Measurements from ENCODE around the gene COMT.

DNA sequence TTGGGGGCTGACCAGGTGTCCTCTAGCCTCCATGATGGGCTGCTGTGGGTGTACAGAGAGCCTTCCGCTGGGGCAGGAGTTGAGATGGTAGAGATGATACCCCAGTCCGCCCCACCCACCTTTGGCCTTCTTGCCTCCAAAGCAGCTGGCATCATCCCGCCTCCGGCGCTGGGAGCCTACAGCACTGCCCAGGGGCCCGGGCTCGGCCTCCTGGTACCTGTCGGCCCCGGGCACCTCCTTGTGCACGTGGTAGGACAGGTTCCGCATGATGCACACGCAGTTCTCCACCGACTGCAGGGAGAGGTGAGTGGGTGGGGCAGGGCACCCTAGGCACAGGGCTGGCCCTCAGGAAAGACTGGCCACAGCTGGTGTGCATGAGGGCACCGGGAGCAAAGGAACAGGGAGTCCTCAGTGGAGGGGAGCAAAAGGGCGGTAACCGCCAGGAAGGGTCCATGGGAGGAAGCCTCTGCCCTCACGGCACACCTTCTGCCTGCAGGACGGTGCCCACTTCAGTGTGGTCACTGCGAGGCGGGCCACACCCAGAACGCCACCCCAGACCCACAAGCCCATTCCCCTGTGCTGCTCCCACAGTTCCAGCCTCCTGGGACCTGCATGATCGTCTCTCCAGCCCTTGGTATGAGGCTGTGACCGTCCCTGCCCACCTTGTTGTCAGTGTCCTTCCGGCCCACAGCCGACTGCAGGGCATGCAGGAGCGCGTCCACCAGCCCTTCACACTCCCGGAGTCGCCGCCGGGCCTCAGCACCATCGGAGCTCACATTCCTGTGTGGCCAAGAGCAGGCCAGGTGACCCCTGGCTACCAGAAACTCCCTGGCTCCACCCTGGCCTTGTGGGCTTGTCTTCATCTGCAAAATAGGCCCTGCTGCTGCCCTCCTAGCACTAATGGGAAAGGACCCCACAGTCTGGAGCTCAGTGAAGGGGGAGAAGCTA is 36.0 kb downstream of the COMT start:
- TF ChIP-seq, protein P1, sequence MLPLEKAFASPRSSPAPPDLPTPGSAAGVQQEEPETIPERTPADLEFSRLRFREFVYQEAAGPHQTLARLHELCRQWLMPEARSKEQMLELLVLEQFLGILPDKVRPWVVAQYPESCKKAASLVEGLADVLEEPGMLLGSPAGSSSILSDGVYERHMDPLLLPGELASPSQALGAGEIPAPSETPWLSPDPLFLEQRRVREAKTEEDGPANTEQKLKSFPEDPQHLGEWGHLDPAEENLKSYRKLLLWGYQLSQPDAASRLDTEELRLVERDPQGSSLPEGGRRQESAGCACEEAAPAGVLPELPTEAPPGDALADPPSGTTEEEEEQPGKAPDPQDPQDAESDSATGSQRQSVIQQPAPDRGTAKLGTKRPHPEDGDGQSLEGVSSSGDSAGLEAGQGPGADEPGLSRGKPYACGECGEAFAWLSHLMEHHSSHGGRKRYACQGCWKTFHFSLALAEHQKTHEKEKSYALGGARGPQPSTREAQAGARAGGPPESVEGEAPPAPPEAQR (tag by site-specific recombination; IDR thresholded peaks at IDR 0.05): no peak
- TF ChIP-seq, protein P2, sequence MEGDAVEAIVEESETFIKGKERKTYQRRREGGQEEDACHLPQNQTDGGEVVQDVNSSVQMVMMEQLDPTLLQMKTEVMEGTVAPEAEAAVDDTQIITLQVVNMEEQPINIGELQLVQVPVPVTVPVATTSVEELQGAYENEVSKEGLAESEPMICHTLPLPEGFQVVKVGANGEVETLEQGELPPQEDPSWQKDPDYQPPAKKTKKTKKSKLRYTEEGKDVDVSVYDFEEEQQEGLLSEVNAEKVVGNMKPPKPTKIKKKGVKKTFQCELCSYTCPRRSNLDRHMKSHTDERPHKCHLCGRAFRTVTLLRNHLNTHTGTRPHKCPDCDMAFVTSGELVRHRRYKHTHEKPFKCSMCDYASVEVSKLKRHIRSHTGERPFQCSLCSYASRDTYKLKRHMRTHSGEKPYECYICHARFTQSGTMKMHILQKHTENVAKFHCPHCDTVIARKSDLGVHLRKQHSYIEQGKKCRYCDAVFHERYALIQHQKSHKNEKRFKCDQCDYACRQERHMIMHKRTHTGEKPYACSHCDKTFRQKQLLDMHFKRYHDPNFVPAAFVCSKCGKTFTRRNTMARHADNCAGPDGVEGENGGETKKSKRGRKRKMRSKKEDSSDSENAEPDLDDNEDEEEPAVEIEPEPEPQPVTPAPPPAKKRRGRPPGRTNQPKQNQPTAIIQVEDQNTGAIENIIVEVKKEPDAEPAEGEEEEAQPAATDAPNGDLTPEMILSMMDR (tag by site-specific recombination; IDR thresholded peaks at IDR 0.05): no peak
- TF ChIP-seq ZNF600 (tag by site-specific recombination; IDR thresholded peaks at IDR 0.05) (no peak), GFI1B (tag by site-specific recombination; IDR thresholded peaks at IDR 0.05) (no peak), ZNF211 (tag by site-specific recombination; IDR thresholded peaks at IDR 0.05; ENCODE audit: low read depth) (no peak), ZBTB7A (tag by site-specific recombination; IDR thresholded peaks at IDR 0.05; ENCODE audit: low read depth) (no peak), ZBTB49 (tag by site-specific recombination; IDR thresholded peaks at IDR 0.05; ENCODE audit: low read depth) (no peak), ZNF423 (tag by site-specific recombination; IDR thresholded peaks at IDR 0.05) (no peak), ZNF488 (tag by site-specific recombination; IDR thresholded peaks at IDR 0.05) (no peak)
- TF ChIP-seq, protein P3, sequence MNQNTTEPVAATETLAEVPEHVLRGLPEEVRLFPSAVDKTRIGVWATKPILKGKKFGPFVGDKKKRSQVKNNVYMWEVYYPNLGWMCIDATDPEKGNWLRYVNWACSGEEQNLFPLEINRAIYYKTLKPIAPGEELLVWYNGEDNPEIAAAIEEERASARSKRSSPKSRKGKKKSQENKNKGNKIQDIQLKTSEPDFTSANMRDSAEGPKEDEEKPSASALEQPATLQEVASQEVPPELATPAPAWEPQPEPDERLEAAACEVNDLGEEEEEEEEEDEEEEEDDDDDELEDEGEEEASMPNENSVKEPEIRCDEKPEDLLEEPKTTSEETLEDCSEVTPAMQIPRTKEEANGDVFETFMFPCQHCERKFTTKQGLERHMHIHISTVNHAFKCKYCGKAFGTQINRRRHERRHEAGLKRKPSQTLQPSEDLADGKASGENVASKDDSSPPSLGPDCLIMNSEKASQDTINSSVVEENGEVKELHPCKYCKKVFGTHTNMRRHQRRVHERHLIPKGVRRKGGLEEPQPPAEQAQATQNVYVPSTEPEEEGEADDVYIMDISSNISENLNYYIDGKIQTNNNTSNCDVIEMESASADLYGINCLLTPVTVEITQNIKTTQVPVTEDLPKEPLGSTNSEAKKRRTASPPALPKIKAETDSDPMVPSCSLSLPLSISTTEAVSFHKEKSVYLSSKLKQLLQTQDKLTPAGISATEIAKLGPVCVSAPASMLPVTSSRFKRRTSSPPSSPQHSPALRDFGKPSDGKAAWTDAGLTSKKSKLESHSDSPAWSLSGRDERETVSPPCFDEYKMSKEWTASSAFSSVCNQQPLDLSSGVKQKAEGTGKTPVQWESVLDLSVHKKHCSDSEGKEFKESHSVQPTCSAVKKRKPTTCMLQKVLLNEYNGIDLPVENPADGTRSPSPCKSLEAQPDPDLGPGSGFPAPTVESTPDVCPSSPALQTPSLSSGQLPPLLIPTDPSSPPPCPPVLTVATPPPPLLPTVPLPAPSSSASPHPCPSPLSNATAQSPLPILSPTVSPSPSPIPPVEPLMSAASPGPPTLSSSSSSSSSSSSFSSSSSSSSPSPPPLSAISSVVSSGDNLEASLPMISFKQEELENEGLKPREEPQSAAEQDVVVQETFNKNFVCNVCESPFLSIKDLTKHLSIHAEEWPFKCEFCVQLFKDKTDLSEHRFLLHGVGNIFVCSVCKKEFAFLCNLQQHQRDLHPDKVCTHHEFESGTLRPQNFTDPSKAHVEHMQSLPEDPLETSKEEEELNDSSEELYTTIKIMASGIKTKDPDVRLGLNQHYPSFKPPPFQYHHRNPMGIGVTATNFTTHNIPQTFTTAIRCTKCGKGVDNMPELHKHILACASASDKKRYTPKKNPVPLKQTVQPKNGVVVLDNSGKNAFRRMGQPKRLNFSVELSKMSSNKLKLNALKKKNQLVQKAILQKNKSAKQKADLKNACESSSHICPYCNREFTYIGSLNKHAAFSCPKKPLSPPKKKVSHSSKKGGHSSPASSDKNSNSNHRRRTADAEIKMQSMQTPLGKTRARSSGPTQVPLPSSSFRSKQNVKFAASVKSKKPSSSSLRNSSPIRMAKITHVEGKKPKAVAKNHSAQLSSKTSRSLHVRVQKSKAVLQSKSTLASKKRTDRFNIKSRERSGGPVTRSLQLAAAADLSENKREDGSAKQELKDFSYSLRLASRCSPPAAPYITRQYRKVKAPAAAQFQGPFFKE (tag by site-specific recombination; IDR thresholded peaks at IDR 0.05; ENCODE audit: borderline replicate concordance): no peak
- TF ChIP-seq, protein P4, sequence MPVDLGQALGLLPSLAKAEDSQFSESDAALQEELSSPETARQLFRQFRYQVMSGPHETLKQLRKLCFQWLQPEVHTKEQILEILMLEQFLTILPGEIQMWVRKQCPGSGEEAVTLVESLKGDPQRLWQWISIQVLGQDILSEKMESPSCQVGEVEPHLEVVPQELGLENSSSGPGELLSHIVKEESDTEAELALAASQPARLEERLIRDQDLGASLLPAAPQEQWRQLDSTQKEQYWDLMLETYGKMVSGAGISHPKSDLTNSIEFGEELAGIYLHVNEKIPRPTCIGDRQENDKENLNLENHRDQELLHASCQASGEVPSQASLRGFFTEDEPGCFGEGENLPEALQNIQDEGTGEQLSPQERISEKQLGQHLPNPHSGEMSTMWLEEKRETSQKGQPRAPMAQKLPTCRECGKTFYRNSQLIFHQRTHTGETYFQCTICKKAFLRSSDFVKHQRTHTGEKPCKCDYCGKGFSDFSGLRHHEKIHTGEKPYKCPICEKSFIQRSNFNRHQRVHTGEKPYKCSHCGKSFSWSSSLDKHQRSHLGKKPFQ (tag by site-specific recombination; IDR thresholded peaks at IDR 0.05): no peak
- TF ChIP-seq, protein P5, sequence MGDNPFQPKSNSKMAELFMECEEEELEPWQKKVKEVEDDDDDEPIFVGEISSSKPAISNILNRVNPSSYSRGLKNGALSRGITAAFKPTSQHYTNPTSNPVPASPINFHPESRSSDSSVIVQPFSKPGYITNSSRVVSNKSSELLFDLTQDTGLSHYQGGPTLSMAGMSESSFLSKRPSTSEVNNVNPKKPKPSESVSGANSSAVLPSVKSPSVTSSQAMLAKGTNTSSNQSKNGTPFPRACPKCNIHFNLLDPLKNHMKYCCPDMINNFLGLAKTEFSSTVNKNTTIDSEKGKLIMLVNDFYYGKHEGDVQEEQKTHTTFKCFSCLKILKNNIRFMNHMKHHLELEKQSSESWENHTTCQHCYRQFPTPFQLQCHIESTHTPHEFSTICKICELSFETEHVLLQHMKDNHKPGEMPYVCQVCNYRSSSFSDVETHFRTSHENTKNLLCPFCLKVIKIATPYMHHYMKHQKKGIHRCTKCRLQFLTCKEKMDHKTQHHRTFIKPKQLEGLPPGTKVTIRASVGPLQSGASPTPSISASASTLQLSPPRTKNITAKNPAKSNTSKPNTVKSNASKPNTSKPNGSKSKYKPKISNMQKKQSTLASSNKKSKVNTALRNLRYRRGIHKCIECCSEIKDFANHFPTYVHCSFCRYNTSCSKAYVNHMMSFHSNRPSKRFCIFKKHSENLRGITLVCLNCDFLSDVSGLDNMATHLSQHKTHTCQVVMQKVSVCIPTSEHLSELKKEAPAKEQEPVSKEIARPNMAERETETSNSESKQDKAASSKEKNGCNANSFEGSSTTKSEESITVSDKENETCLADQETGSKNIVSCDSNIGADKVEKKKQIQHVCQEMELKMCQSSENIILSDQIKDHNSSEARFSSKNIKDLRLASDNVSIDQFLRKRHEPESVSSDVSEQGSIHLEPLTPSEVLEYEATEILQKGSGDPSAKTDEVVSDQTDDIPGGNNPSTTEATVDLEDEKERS (tag by site-specific recombination; IDR thresholded peaks at IDR 0.05): no peak
